ENCODE data around the gene DEPDC1B. TPM values are rescaled to one million over a fixed set of nuclear protein-coding genes. Genes with fewer than 3 reads are reported as not detected.

Gene DEPDC1B
- total RNA-seq: 17.4 and 19.1 TPM in 2 replicates

GRCh38 chr5:60699609-60700415 lies at the start of gene DEPDC1B:
TSS of gene DEPDC1B (minus strand) at chr5:60700166. CDS start at chr5:60700093, 73 bp downstream.

Other genes with a start within 250 kb of the DEPDC1B start
- 1.6 and 2.5 TPM in 2 replicates for gene ELOVL7, start 144.1 kb upstream of the DEPDC1B start, total RNA-seq
- 13.2 and 16.3 TPM in 2 replicates for gene ERCC8, start 244.9 kb upstream of the DEPDC1B start, total RNA-seq
- gene NDUFAF2, start 245.0 kb upstream of the DEPDC1B start, total RNA-seq: 31.5 and 44.9 TPM in 2 replicates